Psoas muscle (tissue), 8 donors: ENCODE results near the gene ZCCHC14. TPM values are rescaled to one million over a fixed set of nuclear protein-coding genes. Genes with fewer than 3 reads are reported as not detected.

Source experiments
- ATAC-seq, 4 donors: fragments of 200-7000 bp; cut with Tn5 transposase; one replicate each; pipeline ENCODE4 v1.9.1; 2020; ENCODE audit warnings: moderate library complexity in 3 of 4, mild to moderate bottlenecking in 2 of 4
- DNase-seq, 2 donors: peaks; one replicate each; pipeline ENCODE4 v3.0.0-alpha.2; 2020
- H3K27ac ChIP-seq: fragments of 200-600 bp; one replicate; pipeline ENCODE4 v1.8.0; 2022
- H3K27me3 ChIP-seq, 3 donors: fragments of 200-600 bp in 1 of 3; one replicate each; pipeline versions ENCODE4 v1.6.1 to v1.8.0; 2013 to 2022; ENCODE audit warnings: low read length in 2 of 3, mild to moderate bottlenecking in 2 of 3, moderate library complexity in 1 of 3; ENCODE audit not compliant: insufficient read depth in 3 of 3
- H3K36me3 ChIP-seq, 2 donors: fragments of 200-600 bp in 1 of 2; one replicate each; pipeline versions ENCODE4 v1.6.1 to v1.8.0; 2013 to 2022; ENCODE audit warnings: low read depth in 1 of 2, mild to moderate bottlenecking in 1 of 2, moderate library complexity in 1 of 2; ENCODE audit not compliant: insufficient read depth in 1 of 2
- H3K4me1 ChIP-seq: fragments of 200-600 bp; one replicate; pipeline ENCODE4 v1.8.0; 2022
- H3K4me3 ChIP-seq: fragments of 200-600 bp; one replicate; pipeline ENCODE4 v1.8.0; 2022; ENCODE audit warnings: mild to moderate bottlenecking
- H3K9me3 ChIP-seq: fragments of 200-600 bp; one replicate; pipeline ENCODE4 v1.8.0; 2022
- CTCF ChIP-seq: fragments of 200-600 bp; IDR thresholded peaks from one replicate; pipeline ENCODE4 v1.8.0; 2022; ENCODE audit warnings: antibody characterized with exemption
- WGBS, 3 donors: extraction: QIAGEN DNeasy Blood & Tissue Kit; methylation state at CpG; one replicate each; pipeline versions ENCODE4 v1.1.6 to v1.1.7; 2013; 5-methylcytosine and 5-hydroxymethylcytosine counted together
- intact Hi-C, 2 donors: fragments of 100-400 bp; cut with DNase I; formaldehyde crosslinking; loops; one replicate each; pipeline versions ENCODE4 v1.11.0 to v1.14.2; 2022
- polyA plus RNA-seq, 3 donors: library from polyadenylated mRNA; stranded (reverse); fragments of 200-250 nt; gene quantifications; one replicate each; pipeline ENCODE4 v1.2.3, GENCODE V29; 2013
- total RNA-seq, 4 donors: library from RNA; stranded (reverse); fragmentation: NEBNext Ultra II Directional in 2 of 4; extraction: Animal tissue kit (Norgen Biotek cat#: 25700) in 2 of 4; gene quantifications; one replicate each; pipeline versions ENCODE4 v1.2.1 to v1.2.4, GENCODE V29; 2021 to 2023
- donor health status: healthy with polysubstance abuse.
- donor health status: DM: no; HTN: no; CAD: no; lungs with moderate emphysema.
- donor health status: Bipolar disorder and iron deficiency.
- donor health status: healthy.
- donor health status: DM: yes; HTN: yes; CAD: no.
- donor health status: DM: no; HTN: no; CAD: no.
- donor health status: DM: no; HTN: no; CAD: no.
- donor health status: DM: yes; HTN: yes; CAD: no.

The ZCCHC14 gene
- total and polyA plus RNA-seq, 7 donors, result 5.8 to 17.3 (median 14.6) TPM

- no peak overlapping the region for H3K4me3 ChIP-seq
- intact Hi-C loops, result no loop called here
- ATAC-seq, result no peak
- no peaks in the 10 kb centered on the region for H3K9me3 ChIP-seq
- H3K36me3 ChIP-seq, result no peaks in the 10 kb centered on the region
- no peak for DNase-seq
- WGBS, 3 donors, result 92 to 98% (median 94%) methylated on average over 4 of the region's 4 CpGs
- TF ChIP-seq CTCF, result no peak
- H3K4me1 ChIP-seq, result peaks cover 37% of the 10 kb centered on the region
- H3K27me3 ChIP-seq, result no peaks in the 10 kb centered on the region
- H3K27ac ChIP-seq, result no peak overlapping the region
These were observed 18.8 kb downstream of the ZCCHC14 start for GRCh38 chr16:87474017-87474416.

GRCh38 chr16:87472935-87473334 is 19.9 kb downstream of the ZCCHC14 start:
- no peak overlapping the region for H3K4me3 ChIP-seq
- DNase-seq (no peak), ATAC-seq (no peak)
- H3K27me3 ChIP-seq, result no peaks in the 10 kb centered on the region
- 75 to 98% (median 80%) methylated on average over 4 to 6 of the region's 6 CpGs for WGBS, 3 donors
- no peak overlapping the region for H3K27ac ChIP-seq
- H3K4me1 ChIP-seq, result peaks cover 46% of the 10 kb centered on the region
- no peaks in the 10 kb centered on the region for H3K36me3 ChIP-seq
- H3K9me3 ChIP-seq, result no peaks in the 10 kb centered on the region
- no peak for TF ChIP-seq CTCF
- intact Hi-C loops, result no loop called here

- DNase-seq (no peak), ATAC-seq (no peak)
- intact Hi-C loops, result no loop called here
- WGBS, 3 donors, result 86 to 90% (median 87%) methylated on average over 21 to 22 of the region's 22 CpGs
- Histone ChIP-seq H3K4me1 (peaks cover 46% of the 10 kb centered on the region), H3K27ac (no peak overlapping the region), H3K4me3 (no peak overlapping the region), H3K27me3 (no peaks in the 10 kb centered on the region), H3K9me3 (no peaks in the 10 kb centered on the region), H3K36me3 (no peaks in the 10 kb centered on the region)
- no peak for TF ChIP-seq CTCF
These were observed 20.6 kb downstream of the ZCCHC14 start for GRCh38 chr16:87472142-87472778.

- H3K27me3 ChIP-seq, result no peaks in the 10 kb centered on the region
- 62 to 76% (median 66%) methylated on average over 13 of the region's 13 CpGs for WGBS, 3 donors
- ATAC-seq (no peak), DNase-seq (no peak)
- TF ChIP-seq CTCF, result no peak
- H3K9me3 ChIP-seq, result no peaks in the 10 kb centered on the region
- intact Hi-C loops, result no loop called here
- peaks cover 44% of the 10 kb centered on the region for H3K4me1 ChIP-seq
- H3K36me3 ChIP-seq, result no peaks in the 10 kb centered on the region
- H3K27ac ChIP-seq, result no peak overlapping the region
- no peak overlapping the region for H3K4me3 ChIP-seq
These were observed 21.3 kb downstream of the ZCCHC14 start for GRCh38 chr16:87471278-87472141.
